ENCODE results near the gene TCF3.

Gene TCF3

GRCh38 chr19:1627194-1627593 lies 25.2 kb downstream of the TCF3 start:
- Histone ChIP-seq H3K4me2 (ENCODE audit: low read depth, low read length, poor library complexity, severe bottlenecking) (no peak overlapping the region), H2AFZ (ENCODE audit: low read depth, low read length, severe bottlenecking) (no peak overlapping the region), H3K9me3 (ENCODE audit: insufficient read depth, low read length) (no peaks in the 10 kb centered on the region), H3F3A (ENCODE audit: insufficient read depth) (no peaks in the 10 kb centered on the region), H3K27ac (ENCODE audit: low read depth, low read length) (no peak overlapping the region), H3K79me2 (ENCODE audit: insufficient read depth, low read length) (peaks cover 46% of the 10 kb centered on the region), H4K20me1 (ENCODE audit: low read depth, low read length) (peaks cover 4% of the 10 kb centered on the region; the same call in 1 of the 2 replicates), H3K9ac (ENCODE audit: low read length) (no peak overlapping the region), H3K27me3 (ENCODE audit: low read length) (no peaks in the 10 kb centered on the region), H3K4me3 (ENCODE audit: insufficient read depth, low read length, poor library complexity, severe bottlenecking) (no peak overlapping the region), H3K9me2 (replicated peaks; ENCODE audit: insufficient read depth, low read length) (no peaks in the 10 kb centered on the region), H3K36me3 (ENCODE audit: low read length) (peaks cover 4% of the 10 kb centered on the region; the same call in 1 of the 2 replicates)
- no peak for TF ChIP-seq EZH2phosphoT487 (conservative IDR thresholded peaks at IDR 0.05; ENCODE audit: low read length)
- no peak for TF ChIP-seq CTCF (IDR thresholded peaks at IDR 0.05; ENCODE audit: insufficient read depth, low read length, poor library complexity, severe bottlenecking)

- H3K79me2 ChIP-seq (ENCODE audit: insufficient read depth, low read length) = peaks cover 42% of the 10 kb centered on the region
- no peak overlapping the region for H3K9ac ChIP-seq (ENCODE audit: low read length)
- peaks cover 4% of the 10 kb centered on the region; the same call in 1 of the 2 replicates for H4K20me1 ChIP-seq (ENCODE audit: low read depth, low read length)
- no peak overlapping the region for H3K4me2 ChIP-seq (ENCODE audit: low read depth, low read length, poor library complexity, severe bottlenecking)
- peaks cover 4% of the 10 kb centered on the region; the same call in 1 of the 2 replicates for H3K36me3 ChIP-seq (ENCODE audit: low read length)
- no peak for TF ChIP-seq CTCF (IDR thresholded peaks at IDR 0.05; ENCODE audit: insufficient read depth, low read length, poor library complexity, severe bottlenecking)
- TF ChIP-seq EZH2phosphoT487 (conservative IDR thresholded peaks at IDR 0.05; ENCODE audit: low read length) = no peak
- no peaks in the 10 kb centered on the region for H3F3A ChIP-seq (ENCODE audit: insufficient read depth)
- H3K9me2 ChIP-seq (replicated peaks; ENCODE audit: insufficient read depth, low read length) = no peaks in the 10 kb centered on the region
- no peak overlapping the region for H3K4me3 ChIP-seq (ENCODE audit: insufficient read depth, low read length, poor library complexity, severe bottlenecking)
- H2AFZ ChIP-seq (ENCODE audit: low read depth, low read length, severe bottlenecking) = no peak overlapping the region
- H3K27ac ChIP-seq (ENCODE audit: low read depth, low read length) = no peak overlapping the region
- H3K9me3 ChIP-seq (ENCODE audit: insufficient read depth, low read length) = no peaks in the 10 kb centered on the region
- H3K27me3 ChIP-seq (ENCODE audit: low read length) = no peaks in the 10 kb centered on the region
These were observed 25.9 kb downstream of the TCF3 start for GRCh38 chr19:1626417-1627010.

- no peak overlapping the region for H3K9ac ChIP-seq (ENCODE audit: low read length)
- H3K79me2 ChIP-seq (ENCODE audit: insufficient read depth, low read length) = peaks cover 25% of the 10 kb centered on the region
- no peak overlapping the region for H3K4me3 ChIP-seq (ENCODE audit: insufficient read depth, low read length, poor library complexity, severe bottlenecking)
- no peaks in the 10 kb centered on the region for H3K9me2 ChIP-seq (replicated peaks; ENCODE audit: insufficient read depth, low read length)
- H4K20me1 ChIP-seq (ENCODE audit: low read depth, low read length) = no peaks in the 10 kb centered on the region
- no peaks in the 10 kb centered on the region for H3F3A ChIP-seq (ENCODE audit: insufficient read depth)
- H2AFZ ChIP-seq (ENCODE audit: low read depth, low read length, severe bottlenecking) = no peak overlapping the region
- H3K4me2 ChIP-seq (ENCODE audit: low read depth, low read length, poor library complexity, severe bottlenecking) = no peak overlapping the region
- no peaks in the 10 kb centered on the region for H3K27me3 ChIP-seq (ENCODE audit: low read length)
- TF ChIP-seq CTCF (IDR thresholded peaks at IDR 0.05; ENCODE audit: insufficient read depth, low read length, poor library complexity, severe bottlenecking) (peak; percentile 61), EZH2phosphoT487 (conservative IDR thresholded peaks at IDR 0.05; ENCODE audit: low read length) (no peak)
- H3K9me3 ChIP-seq (ENCODE audit: insufficient read depth, low read length) = no peaks in the 10 kb centered on the region
- no peak overlapping the region for H3K27ac ChIP-seq (ENCODE audit: low read depth, low read length)
- H3K36me3 ChIP-seq (ENCODE audit: low read length) = peaks cover 4% of the 10 kb centered on the region; the same call in 1 of the 2 replicates
These were observed 28.0 kb downstream of the TCF3 start for GRCh38 chr19:1624458-1624857.
